Nephron (organoid): ENCODE measurements around the gene CCDC33.

Experiments used
- H3K27ac Mint-ChIP-seq, 3 experiments: 2 replicates each; pipeline ENCODE4 v1.8.0; 2020; ENCODE audit warnings: mixed read lengths in 3 of 3, mild to moderate bottlenecking in 2 of 3, moderate library complexity in 1 of 3
- H3K27me3 Mint-ChIP-seq: 2 replicates; pipeline ENCODE4 v1.8.0; 2021; ENCODE audit warnings: low read depth, mild to moderate bottlenecking, moderate library complexity, mixed read lengths
- H3K36me3 Mint-ChIP-seq: 2 replicates; pipeline ENCODE4 v1.8.0; 2020; ENCODE audit warnings: low read depth, mixed read lengths
- H3K4me1 Mint-ChIP-seq: 2 replicates; pipeline ENCODE4 v1.8.0; 2020; ENCODE audit warnings: mixed read lengths
- H3K4me3 Mint-ChIP-seq, 3 experiments: 2 replicates each; pipeline ENCODE4 v1.8.0; 2020; ENCODE audit warnings: mild to moderate bottlenecking in 3 of 3, mixed read lengths in 3 of 3, moderate library complexity in 2 of 3
- H3K9me3 Mint-ChIP-seq: 2 replicates; pipeline ENCODE4 v1.8.0; 2020; ENCODE audit warnings: mixed read lengths
- TF ChIP-seq, protein P1 (sequence below), 3 experiments: fragments of 200-600 bp; sonication (generic); IDR thresholded peaks; one replicate each; pipeline ENCODE4 v1.5.0; 2021; ENCODE audit warnings: antibody characterized with exemption in 3 of 3; ENCODE audit not compliant: unreplicated experiment in 3 of 3

The CCDC33 gene

GRCh38 chr15:74330861-74331408 is 94.8 kb downstream of the CCDC33 start:
- peaks cover 9% of the 10 kb centered on the region for H3K27me3 Mint-ChIP-seq
- TF ChIP-seq, protein P1, sequence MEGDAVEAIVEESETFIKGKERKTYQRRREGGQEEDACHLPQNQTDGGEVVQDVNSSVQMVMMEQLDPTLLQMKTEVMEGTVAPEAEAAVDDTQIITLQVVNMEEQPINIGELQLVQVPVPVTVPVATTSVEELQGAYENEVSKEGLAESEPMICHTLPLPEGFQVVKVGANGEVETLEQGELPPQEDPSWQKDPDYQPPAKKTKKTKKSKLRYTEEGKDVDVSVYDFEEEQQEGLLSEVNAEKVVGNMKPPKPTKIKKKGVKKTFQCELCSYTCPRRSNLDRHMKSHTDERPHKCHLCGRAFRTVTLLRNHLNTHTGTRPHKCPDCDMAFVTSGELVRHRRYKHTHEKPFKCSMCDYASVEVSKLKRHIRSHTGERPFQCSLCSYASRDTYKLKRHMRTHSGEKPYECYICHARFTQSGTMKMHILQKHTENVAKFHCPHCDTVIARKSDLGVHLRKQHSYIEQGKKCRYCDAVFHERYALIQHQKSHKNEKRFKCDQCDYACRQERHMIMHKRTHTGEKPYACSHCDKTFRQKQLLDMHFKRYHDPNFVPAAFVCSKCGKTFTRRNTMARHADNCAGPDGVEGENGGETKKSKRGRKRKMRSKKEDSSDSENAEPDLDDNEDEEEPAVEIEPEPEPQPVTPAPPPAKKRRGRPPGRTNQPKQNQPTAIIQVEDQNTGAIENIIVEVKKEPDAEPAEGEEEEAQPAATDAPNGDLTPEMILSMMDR (IDR thresholded peaks at IDR 0.05; ENCODE audit: unreplicated experiment in 3 of 3), result no peak

DNA sequence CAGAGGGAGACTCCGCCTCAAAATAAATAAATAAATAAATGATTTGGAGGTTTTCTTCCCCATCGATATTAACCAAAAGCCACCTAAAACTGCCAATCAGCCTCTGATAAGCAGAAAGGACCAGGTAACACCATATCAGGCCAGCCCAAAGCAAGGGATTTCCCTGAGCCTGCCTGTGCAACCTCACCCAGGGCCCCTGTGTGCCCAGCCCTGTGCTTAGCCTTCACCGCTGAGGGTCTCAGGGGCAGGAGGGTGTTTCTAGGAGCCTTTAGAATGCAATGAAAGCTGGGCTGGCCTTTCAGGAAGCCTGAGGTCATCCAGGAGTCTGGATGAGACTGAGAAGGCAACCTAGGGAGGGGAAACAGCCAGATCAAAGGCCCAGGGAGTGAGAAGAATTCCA is 95.9 kb downstream of the CCDC33 start:
- H3K27ac Mint-ChIP-seq, result no peak overlapping the region
- H3K27me3 Mint-ChIP-seq, result peaks cover 6% of the 10 kb centered on the region
- TF ChIP-seq, protein P1 (IDR thresholded peaks at IDR 0.05; ENCODE audit: unreplicated experiment in 3 of 3), result no peak
- no peak overlapping the region for H3K4me3 Mint-ChIP-seq
- H3K36me3 Mint-ChIP-seq, result no peaks in the 10 kb centered on the region
- no peaks in the 10 kb centered on the region for H3K4me1 Mint-ChIP-seq
- H3K9me3 Mint-ChIP-seq, result no peaks in the 10 kb centered on the region

More at GRCh38 chr15:74330861-74331408, 94.8 kb downstream of the CCDC33 start:
- Mint-ChIP-seq H3K9me3 (no peaks in the 10 kb centered on the region), H3K27ac (no peak overlapping the region), H3K4me3 (no peak overlapping the region), H3K36me3 (no peaks in the 10 kb centered on the region), H3K4me1 (no peaks in the 10 kb centered on the region)

GRCh38 chr15:74332611-74333010 is 96.5 kb downstream of the CCDC33 start:
- Mint-ChIP-seq H3K27me3 (peaks cover 6% of the 10 kb centered on the region), H3K9me3 (no peaks in the 10 kb centered on the region), H3K36me3 (no peaks in the 10 kb centered on the region), H3K27ac (no peak overlapping the region), H3K4me1 (no peaks in the 10 kb centered on the region), H3K4me3 (no peak overlapping the region)
- TF ChIP-seq, protein P1 (IDR thresholded peaks at IDR 0.05; ENCODE audit: unreplicated experiment in 3 of 3), result no peak

DNA sequence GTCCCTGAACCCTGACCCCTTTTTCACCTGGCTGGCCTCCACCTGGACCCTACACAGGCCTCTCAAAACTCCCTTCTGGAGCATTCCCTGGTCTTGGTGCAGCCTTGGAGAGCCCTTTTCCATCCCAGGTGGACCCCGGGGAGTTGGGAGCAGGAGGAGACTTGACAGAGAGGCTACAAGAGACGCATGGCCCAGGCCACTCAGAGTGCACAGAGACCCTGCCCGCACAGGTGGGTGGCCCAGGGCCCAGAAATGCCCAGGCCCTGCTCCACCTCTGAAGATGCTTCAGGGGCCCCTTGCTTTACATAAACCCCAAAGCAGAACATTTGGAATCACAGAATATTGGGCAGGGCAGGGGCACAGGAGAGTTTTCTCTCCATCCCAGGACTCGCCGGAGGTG is 97.0 kb downstream of the CCDC33 start:
- H3K27ac Mint-ChIP-seq, result no peak overlapping the region
- H3K4me3 Mint-ChIP-seq, result no peak overlapping the region
- TF ChIP-seq, protein P1 (IDR thresholded peaks at IDR 0.05; ENCODE audit: unreplicated experiment in 3 of 3), result no peak
- no peaks in the 10 kb centered on the region for H3K9me3 Mint-ChIP-seq
- H3K4me1 Mint-ChIP-seq, result no peaks in the 10 kb centered on the region
- no peaks in the 10 kb centered on the region for H3K36me3 Mint-ChIP-seq
- H3K27me3 Mint-ChIP-seq, result peaks cover 6% of the 10 kb centered on the region

DNA sequence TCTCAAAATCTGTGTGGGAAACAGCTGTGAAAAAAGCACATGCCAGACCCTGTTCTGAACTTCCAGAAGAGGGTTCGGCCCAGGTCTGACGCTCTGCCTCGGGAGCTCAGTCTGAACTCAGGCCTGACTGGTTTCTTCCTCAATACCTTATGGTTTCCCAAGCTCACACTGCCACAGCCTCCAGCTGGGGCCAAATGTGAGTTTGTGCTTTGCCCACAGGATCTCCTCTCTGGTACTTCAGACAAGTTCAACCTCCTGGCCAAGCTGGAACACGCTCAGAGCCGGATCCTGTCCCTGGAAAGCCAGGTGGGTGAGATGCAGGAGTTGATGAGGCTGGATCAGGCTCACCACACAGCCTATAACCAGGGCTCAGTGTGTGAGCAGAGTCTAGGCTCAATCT is 97.5 kb downstream of the CCDC33 start:
- H3K36me3 Mint-ChIP-seq, result no peaks in the 10 kb centered on the region
- H3K27ac Mint-ChIP-seq, result no peak overlapping the region
- H3K4me1 Mint-ChIP-seq, result no peaks in the 10 kb centered on the region
- no peak overlapping the region for H3K4me3 Mint-ChIP-seq
- H3K27me3 Mint-ChIP-seq, result peaks cover 6% of the 10 kb centered on the region
- H3K9me3 Mint-ChIP-seq, result no peaks in the 10 kb centered on the region
- TF ChIP-seq, protein P1 (IDR thresholded peaks at IDR 0.05; ENCODE audit: unreplicated experiment in 3 of 3), result no peak

DNA sequence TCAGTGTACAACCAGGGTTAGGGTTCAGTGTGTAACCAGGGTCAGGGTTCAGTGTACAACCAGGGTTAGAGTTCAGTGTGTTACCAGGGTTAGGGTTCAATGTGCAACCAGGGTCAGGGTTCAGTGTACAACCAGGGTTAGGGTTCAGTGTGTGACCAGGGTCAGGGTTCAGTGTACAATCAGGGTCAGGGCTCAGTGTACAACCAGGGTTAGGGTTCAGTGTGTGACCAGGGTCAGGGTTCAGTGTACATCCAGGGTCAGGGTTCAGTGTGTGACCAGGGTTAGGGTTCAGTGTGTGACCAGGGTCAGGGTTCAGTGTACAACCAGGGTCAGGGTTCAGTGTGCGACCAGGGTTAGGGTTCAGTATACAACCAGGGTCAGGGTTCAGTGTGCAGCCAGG is 98.0 kb downstream of the CCDC33 start:
- Mint-ChIP-seq H3K4me3 (no peak overlapping the region), H3K27me3 (peaks cover 6% of the 10 kb centered on the region), H3K27ac (no peak overlapping the region), H3K36me3 (no peaks in the 10 kb centered on the region), H3K9me3 (no peaks in the 10 kb centered on the region), H3K4me1 (no peaks in the 10 kb centered on the region)
- TF ChIP-seq, protein P1 (IDR thresholded peaks at IDR 0.05; ENCODE audit: unreplicated experiment in 3 of 3), result no peak
